Kidney epithelial cell (primary cell): ENCODE results near the gene MYO18A. TPM values are rescaled to one million over a fixed set of nuclear protein-coding genes. Genes with fewer than 3 reads are reported as not detected.

Experiments used
- DNase-seq: peaks from one replicate; pipeline ENCODE4 v3.0.0-alpha.2; 2010; ENCODE audit warnings: low read depth
- H3K27me3 ChIP-seq: 2 replicates; pipeline ENCODE4 v1.6.0; 2011; ENCODE audit warnings: low read length; ENCODE audit not compliant: control insufficient read depth, insufficient read depth
- H3K36me3 ChIP-seq: 2 replicates; pipeline ENCODE4 v1.5.1; 2011; ENCODE audit warnings: low read length; ENCODE audit not compliant: control insufficient read depth, insufficient read depth
- H3K4me3 ChIP-seq: 2 replicates; pipeline ENCODE4 v1.5.1; 2011; ENCODE audit warnings: low read depth, mild to moderate bottlenecking, control low read depth, low read length
- total RNA-seq: library from RNA; depleted of rRNA; stranded (reverse); fragments of >200 nt; gene quantifications from 2 replicates; pipeline ENCODE4 v1.2.3, GENCODE V29; 2015
- TF ChIP-seq, protein P1 (sequence below): IDR thresholded peaks from 2 replicates; pipeline ENCODE4 v1.5.1; 2011; ENCODE audit warnings: mild to moderate bottlenecking, moderate library complexity, low read length, control low read depth, inconsistent platforms; ENCODE audit not compliant: insufficient read depth, poor library complexity, severe bottlenecking

The MYO18A gene
- total RNA-seq, 1 donor from 2014 or later: 19.8 TPM

DNA sequence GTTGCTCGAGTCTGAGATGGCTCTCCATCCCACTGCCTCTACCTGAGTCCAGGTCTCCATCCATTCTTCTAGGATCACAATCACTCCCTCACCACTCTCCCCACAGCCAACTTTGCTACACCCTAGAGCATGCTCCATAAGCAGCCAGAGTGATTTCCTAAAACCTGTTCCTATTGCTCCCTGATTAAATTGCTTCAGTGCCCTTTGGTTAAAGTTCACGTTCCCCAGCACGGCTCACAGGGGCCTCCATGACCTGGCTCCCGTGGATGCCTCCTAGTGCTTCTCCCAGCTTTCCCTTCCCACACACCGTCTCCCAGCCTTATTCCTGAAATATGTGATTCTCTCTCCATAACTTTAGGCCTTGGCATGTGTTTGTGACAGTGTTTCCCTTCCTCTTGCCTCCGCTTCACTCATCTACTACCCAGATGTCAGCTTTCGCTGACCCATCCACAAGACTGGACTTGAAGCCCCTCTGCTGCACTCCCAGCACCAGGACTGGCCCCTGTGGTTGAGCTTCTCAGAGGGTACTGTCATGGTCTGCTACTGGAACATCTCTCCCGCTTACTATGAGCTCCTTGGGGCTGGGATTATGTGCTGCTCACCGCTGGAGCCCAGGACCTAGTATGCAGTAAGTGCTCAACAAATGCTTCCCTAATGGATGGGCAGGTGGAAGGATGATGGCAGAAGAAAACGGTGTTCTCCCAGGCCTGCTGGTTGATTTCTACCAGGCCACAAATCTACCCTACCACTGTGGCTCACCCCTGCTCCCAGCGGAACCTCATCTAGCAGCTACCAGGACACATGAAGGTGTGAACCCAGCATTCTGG, 17.9 kb downstream of the MYO18A start:
- Histone ChIP-seq H3K27me3 (no peaks in the 10 kb centered on the region), H3K36me3 (no peaks in the 10 kb centered on the region), H3K4me3 (no peak overlapping the region)
- no peak for DNase-seq
- TF ChIP-seq, protein P1, sequence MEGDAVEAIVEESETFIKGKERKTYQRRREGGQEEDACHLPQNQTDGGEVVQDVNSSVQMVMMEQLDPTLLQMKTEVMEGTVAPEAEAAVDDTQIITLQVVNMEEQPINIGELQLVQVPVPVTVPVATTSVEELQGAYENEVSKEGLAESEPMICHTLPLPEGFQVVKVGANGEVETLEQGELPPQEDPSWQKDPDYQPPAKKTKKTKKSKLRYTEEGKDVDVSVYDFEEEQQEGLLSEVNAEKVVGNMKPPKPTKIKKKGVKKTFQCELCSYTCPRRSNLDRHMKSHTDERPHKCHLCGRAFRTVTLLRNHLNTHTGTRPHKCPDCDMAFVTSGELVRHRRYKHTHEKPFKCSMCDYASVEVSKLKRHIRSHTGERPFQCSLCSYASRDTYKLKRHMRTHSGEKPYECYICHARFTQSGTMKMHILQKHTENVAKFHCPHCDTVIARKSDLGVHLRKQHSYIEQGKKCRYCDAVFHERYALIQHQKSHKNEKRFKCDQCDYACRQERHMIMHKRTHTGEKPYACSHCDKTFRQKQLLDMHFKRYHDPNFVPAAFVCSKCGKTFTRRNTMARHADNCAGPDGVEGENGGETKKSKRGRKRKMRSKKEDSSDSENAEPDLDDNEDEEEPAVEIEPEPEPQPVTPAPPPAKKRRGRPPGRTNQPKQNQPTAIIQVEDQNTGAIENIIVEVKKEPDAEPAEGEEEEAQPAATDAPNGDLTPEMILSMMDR: no peak

DNA sequence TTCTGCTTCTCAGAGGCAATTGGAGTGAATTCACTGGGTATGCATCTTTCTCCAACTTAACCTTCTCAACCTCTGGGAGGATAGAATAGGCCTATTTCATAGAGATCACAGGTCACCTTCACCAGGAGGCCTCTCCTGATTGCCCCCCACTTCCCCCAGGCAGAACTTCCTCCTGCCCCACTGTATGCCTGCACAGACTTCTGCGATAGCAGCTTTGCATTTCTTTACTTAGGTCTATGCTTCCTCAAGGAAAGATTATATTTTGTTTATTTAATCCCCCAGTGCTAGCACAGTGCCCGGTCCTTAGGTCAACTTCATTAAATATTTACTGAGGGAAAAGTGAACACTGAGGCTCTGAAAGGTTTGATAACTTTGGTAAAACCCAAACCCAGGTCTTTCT, 19.9 kb downstream of the MYO18A start:
- no peak for DNase-seq
- TF ChIP-seq, protein P1: no peak
- Histone ChIP-seq H3K27me3 (no peaks in the 10 kb centered on the region), H3K4me3 (no peak overlapping the region), H3K36me3 (no peaks in the 10 kb centered on the region)

DNA sequence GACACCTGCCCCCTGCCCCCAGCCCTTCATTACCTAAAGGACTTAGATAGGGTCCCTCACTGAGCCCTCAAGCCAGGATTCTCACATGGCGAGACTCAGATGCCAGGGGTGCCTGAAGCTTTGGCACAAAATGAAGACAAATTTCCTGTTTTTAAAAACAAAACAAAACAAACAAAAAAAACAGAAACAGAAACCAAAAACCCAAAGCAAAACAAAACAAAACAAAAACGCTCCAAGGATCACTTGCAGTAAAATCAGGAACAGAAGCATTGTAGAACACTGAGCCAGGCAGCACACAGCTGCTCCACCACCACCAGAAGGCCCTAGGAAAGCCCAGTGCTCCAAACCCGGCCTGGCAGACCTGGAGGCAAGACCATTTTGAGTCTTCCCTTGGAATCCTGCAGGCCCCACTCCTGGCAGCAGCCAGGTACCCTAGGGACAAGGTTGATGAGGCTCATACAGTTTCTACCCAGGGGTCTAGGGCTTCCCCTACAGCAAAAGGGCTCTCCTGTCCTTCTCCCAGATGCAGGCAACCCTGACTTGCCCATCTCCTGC, 20.8 kb downstream of the MYO18A start:
- no peaks in the 10 kb centered on the region for H3K36me3 ChIP-seq
- H3K4me3 ChIP-seq: no peak overlapping the region
- DNase-seq: no peak
- TF ChIP-seq, protein P1: no peak
- H3K27me3 ChIP-seq: no peaks in the 10 kb centered on the region

DNA sequence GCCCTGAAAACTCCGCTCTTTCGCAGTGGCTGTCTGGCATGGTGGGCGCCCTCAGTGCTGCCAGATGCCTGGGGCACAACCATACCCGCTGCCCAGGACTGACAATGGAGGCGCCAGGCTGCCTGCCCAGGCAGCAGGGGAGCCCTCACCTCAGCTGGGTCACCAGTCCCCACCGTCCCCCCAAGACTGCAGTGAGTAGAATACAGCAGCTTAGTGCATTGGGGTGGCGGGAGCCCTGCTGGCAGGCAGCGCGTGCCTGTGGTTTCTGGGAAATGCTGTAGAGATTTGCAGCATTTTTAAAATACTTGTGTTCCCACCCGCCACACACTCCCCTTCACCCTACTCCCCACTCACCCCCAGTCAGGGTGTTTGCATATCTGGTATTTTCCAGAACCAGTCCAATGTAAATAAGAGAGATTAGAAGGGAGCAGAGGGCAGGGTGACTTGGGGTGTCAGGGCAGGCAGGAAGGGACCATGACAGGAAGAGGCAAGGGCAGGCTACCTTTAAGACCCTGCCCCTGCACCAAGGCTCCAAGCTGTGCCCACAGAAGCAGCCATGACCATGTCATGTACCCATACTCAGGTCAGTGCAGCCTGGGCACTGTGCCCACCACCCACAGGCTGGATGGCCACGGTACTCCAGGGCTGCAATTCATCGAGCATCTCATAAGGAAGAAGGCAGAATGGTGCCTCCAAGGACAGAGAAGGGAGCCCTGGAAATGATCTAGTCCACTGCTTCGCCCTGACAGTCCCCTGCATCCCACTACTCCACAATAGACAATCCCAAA, 21.5 kb downstream of the MYO18A start:
- H3K36me3 ChIP-seq: no peaks in the 10 kb centered on the region
- no peak overlapping the region for H3K4me3 ChIP-seq
- TF ChIP-seq, protein P1: no peak
- no peaks in the 10 kb centered on the region for H3K27me3 ChIP-seq
- DNase-seq: no peak

DNA sequence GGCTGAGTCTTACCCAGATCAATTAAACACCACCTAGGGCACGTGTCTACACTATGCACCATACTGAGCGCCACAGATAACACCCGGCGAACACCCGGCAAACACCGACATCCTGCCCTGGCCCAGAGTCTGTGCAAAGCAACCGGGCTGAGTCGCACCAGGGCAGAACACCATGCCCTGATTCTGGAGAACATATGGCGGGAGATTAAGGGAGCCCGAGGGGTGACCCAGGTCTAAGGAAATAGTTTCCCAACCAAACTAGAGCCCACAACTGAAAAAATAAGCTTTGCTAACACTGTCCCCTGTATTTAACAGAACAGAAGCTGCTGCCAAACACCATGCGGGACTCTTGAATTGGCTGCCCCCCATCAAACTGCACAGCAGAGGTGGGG, 22.1 kb downstream of the MYO18A start:
- TF ChIP-seq, protein P1: no peak

More for the DNA sequence above, 22.1 kb downstream of the MYO18A start:
- Histone ChIP-seq H3K36me3 (no peaks in the 10 kb centered on the region), H3K27me3 (no peaks in the 10 kb centered on the region), H3K4me3 (no peak overlapping the region)
- DNase-seq: no peak
